Ascending aorta (tissue), 2 donors: Measurements from ENCODE around the gene CDK14. TPM values are rescaled to one million over a fixed set of nuclear protein-coding genes. Genes with fewer than 3 reads are reported as not detected.

ENCODE experiments used
- DNase-seq, 2 donors: peaks; one replicate each; pipeline ENCODE4 v3.0.0-alpha.2; 2019; ENCODE audit warnings: low spot score in 2 of 2
- H3K27ac ChIP-seq, 2 donors: fragments of 200-600 bp; sonication (generic); one replicate each; pipeline ENCODE4 v1.5.1; 2016 to 2017; ENCODE audit warnings: mild to moderate bottlenecking in 1 of 2
- H3K27me3 ChIP-seq: fragments of 200-600 bp; sonication (generic); one replicate; pipeline ENCODE4 v1.5.1; 2017
- H3K36me3 ChIP-seq, 2 donors: fragments of 200-600 bp; sonication (generic); one replicate each; pipeline ENCODE4 v1.5.1; 2016
- H3K4me1 ChIP-seq, 2 donors: fragments of 200-600 bp; sonication (generic); one replicate each; pipeline ENCODE4 v1.5.1; 2016 to 2017; ENCODE audit warnings: mild to moderate bottlenecking in 1 of 2
- H3K4me3 ChIP-seq, 2 donors: fragments of 200-600 bp; sonication (generic); one replicate each; pipeline ENCODE4 v1.5.1; 2016 to 2017; ENCODE audit warnings: mild to moderate bottlenecking in 1 of 2
- H3K9me3 ChIP-seq, 2 donors: fragments of 200-600 bp; sonication (generic); one replicate each; pipeline ENCODE4 v1.5.1; 2016
- CTCF ChIP-seq, 3 experiments: fragments of 200-600 bp in 2 of 3; fragments of 450-650 bp in 1 of 3; sonication (generic) in 2 of 3; IDR thresholded peaks; one replicate each; pipeline ENCODE4 v1.5.1; 2016 to 2019; ENCODE audit warnings: antibody characterized with exemption in 3 of 3, mild to moderate bottlenecking in 1 of 3, moderate library complexity in 1 of 3
- intact Hi-C: fragments of 100-400 bp; cut with DNase I; formaldehyde crosslinking; loops from one replicate; pipeline ENCODE4 v1.15.1; 2023
- total RNA-seq: library from RNA; depleted of rRNA; stranded (reverse); fragments of >200 nt; gene quantifications from one replicate; pipeline ENCODE4 v1.1.0, GENCODE V29; 2016

CDK14 gene
- total RNA-seq, result 5.1 TPM

- Histone ChIP-seq H3K9me3 (no peaks in the 10 kb centered on the region), H3K4me3 (peak within 1 kb of the TSS; percentile 78 to 93), H3K36me3 (no peaks in the 10 kb centered on the region), H3K4me1 (peaks cover 0 to 3% of the 10 kb centered on the region in 2 donors), H3K27me3 (no peaks in the 10 kb centered on the region), H3K27ac (peak within 1 kb of the TSS; percentile 83 to 84)
- intact Hi-C loops, result loop anchor here (5.0 to 10.0 kb wide), 5 partner anchors 111 to 869 kb away; partner anchors contain the start of genes CLDN12 and FZD1
- peak; percentile 31 to 57 (median 45) for TF ChIP-seq CTCF (IDR thresholded peaks at IDR 0.05)
- peak; percentile 39 to 88 for DNase-seq
Measured at GRCh38 chr7:90595801-90596670, at the start of gene CDK14. CDK14 (plus strand) TSS chr7:90596321; CDS start chr7:90596628, 307 bp downstream.

- H3K4me3 ChIP-seq, result no peak overlapping the region
- no peaks in the 10 kb centered on the region for H3K27me3 ChIP-seq
- no peaks in the 10 kb centered on the region for H3K36me3 ChIP-seq
- intact Hi-C loops, result loop anchor here (5.0 to 10.0 kb wide), 2 partner anchors 71 to 484 kb away; no protein-coding TSS in a partner anchor
- H3K27ac ChIP-seq, result no peak overlapping the region
- no peak for DNase-seq
- H3K4me1 ChIP-seq, result no peaks in the 10 kb centered on the region
- TF ChIP-seq CTCF (IDR thresholded peaks at IDR 0.05), result no peak
- no peaks in the 10 kb centered on the region for H3K9me3 ChIP-seq
Measured at GRCh38 chr7:90551036-90551435, 45.1 kb upstream of the CDK14 start.

- no peak overlapping the region for H3K27ac ChIP-seq
- DNase-seq, result no peak
- no peaks in the 10 kb centered on the region for H3K9me3 ChIP-seq
- H3K27me3 ChIP-seq, result no peaks in the 10 kb centered on the region
- intact Hi-C loops, result loop anchor here (5.0 to 10.0 kb wide), 2 partner anchors 70 to 482 kb away; no protein-coding TSS in a partner anchor
- H3K4me3 ChIP-seq, result no peak overlapping the region
- H3K4me1 ChIP-seq, result no peaks in the 10 kb centered on the region
- peak in 2 of 3 experiments; percentile 29 to 47 for TF ChIP-seq CTCF (IDR thresholded peaks at IDR 0.05)
- H3K36me3 ChIP-seq, result no peaks in the 10 kb centered on the region
Measured at GRCh38 chr7:90552521-90552920, 43.6 kb upstream of the CDK14 start.

GRCh38 chr7:90560730-90561129 lies 35.4 kb upstream of the CDK14 start:
- Histone ChIP-seq H3K27ac (no peak overlapping the region), H3K4me1 (no peaks in the 10 kb centered on the region), H3K9me3 (no peaks in the 10 kb centered on the region), H3K4me3 (no peak overlapping the region), H3K36me3 (no peaks in the 10 kb centered on the region), H3K27me3 (no peaks in the 10 kb centered on the region)
- DNase-seq, result no peak
- intact Hi-C loops, result no loop called here
- no peak for TF ChIP-seq CTCF (IDR thresholded peaks at IDR 0.05)

GRCh38 chr7:90563286-90563685 lies 32.8 kb upstream of the CDK14 start:
- no peaks in the 10 kb centered on the region for H3K27me3 ChIP-seq

More at GRCh38 chr7:90563286-90563685, 32.8 kb upstream of the CDK14 start:
- no peak for TF ChIP-seq CTCF (IDR thresholded peaks at IDR 0.05)
- H3K9me3 ChIP-seq, result no peaks in the 10 kb centered on the region
- H3K4me1 ChIP-seq, result no peaks in the 10 kb centered on the region
- intact Hi-C loops, result no loop called here
- H3K27ac ChIP-seq, result no peak overlapping the region
- no peak overlapping the region for H3K4me3 ChIP-seq
- H3K36me3 ChIP-seq, result no peaks in the 10 kb centered on the region
- DNase-seq, result no peak
